WTC11 (cell line): ENCODE measurements around the gene GRPEL2.

Experiments
- SMAD4 ChIP-seq: sonication (generic); formaldehyde crosslinking; IDR thresholded peaks from 2 replicates; pipeline ENCODE4 v1.8.0; 2022; ENCODE audit warnings: mild to moderate bottlenecking, missing genetic modification reagents
- TCF7 ChIP-seq: sonication (generic); formaldehyde crosslinking; IDR thresholded peaks from 2 replicates; pipeline ENCODE4 v1.8.0; 2022; ENCODE audit warnings: mild to moderate bottlenecking, low read depth, missing genetic modification reagents, moderate library complexity
- USF2 ChIP-seq: sonication (generic); formaldehyde crosslinking; IDR thresholded peaks from 2 replicates; pipeline ENCODE4 v1.8.1; 2023; ENCODE audit warnings: mild to moderate bottlenecking, missing genetic modification reagents, moderate library complexity
- ZNF121 ChIP-seq: sonication (generic); formaldehyde crosslinking; IDR thresholded peaks from 2 replicates; pipeline ENCODE4 v1.8.0; 2023; ENCODE audit warnings: missing genetic modification reagents
- TF ChIP-seq, protein P1 (sequence below): fragments of 200-600 bp; IDR thresholded peaks from 2 replicates; pipeline ENCODE4 v1.8.0; 2022; ENCODE audit warnings: antibody characterized with exemption
- TF ChIP-seq, protein P2 (sequence below): sonication (generic); formaldehyde crosslinking; IDR thresholded peaks from 2 replicates; pipeline ENCODE4 v1.8.0; 2022; ENCODE audit warnings: mild to moderate bottlenecking, missing genetic modification reagents
- TF ChIP-seq, protein P3 (sequence below): sonication (generic); formaldehyde crosslinking; IDR thresholded peaks from 2 replicates; pipeline ENCODE4 v1.8.1; 2022; ENCODE audit warnings: low read depth, mild to moderate bottlenecking, moderate library complexity, missing genetic modification reagents, borderline replicate concordance

- TF ChIP-seq, protein P1, sequence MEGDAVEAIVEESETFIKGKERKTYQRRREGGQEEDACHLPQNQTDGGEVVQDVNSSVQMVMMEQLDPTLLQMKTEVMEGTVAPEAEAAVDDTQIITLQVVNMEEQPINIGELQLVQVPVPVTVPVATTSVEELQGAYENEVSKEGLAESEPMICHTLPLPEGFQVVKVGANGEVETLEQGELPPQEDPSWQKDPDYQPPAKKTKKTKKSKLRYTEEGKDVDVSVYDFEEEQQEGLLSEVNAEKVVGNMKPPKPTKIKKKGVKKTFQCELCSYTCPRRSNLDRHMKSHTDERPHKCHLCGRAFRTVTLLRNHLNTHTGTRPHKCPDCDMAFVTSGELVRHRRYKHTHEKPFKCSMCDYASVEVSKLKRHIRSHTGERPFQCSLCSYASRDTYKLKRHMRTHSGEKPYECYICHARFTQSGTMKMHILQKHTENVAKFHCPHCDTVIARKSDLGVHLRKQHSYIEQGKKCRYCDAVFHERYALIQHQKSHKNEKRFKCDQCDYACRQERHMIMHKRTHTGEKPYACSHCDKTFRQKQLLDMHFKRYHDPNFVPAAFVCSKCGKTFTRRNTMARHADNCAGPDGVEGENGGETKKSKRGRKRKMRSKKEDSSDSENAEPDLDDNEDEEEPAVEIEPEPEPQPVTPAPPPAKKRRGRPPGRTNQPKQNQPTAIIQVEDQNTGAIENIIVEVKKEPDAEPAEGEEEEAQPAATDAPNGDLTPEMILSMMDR: no peak
- TF ChIP-seq TCF7 (CRISPR knock-in tag): no peak
- TF ChIP-seq, protein P2, sequence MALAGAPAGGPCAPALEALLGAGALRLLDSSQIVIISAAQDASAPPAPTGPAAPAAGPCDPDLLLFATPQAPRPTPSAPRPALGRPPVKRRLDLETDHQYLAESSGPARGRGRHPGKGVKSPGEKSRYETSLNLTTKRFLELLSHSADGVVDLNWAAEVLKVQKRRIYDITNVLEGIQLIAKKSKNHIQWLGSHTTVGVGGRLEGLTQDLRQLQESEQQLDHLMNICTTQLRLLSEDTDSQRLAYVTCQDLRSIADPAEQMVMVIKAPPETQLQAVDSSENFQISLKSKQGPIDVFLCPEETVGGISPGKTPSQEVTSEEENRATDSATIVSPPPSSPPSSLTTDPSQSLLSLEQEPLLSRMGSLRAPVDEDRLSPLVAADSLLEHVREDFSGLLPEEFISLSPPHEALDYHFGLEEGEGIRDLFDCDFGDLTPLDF (CRISPR knock-in tag): no peak
- TF ChIP-seq SMAD4 (CRISPR knock-in tag): no peak
- TF ChIP-seq, protein P3, sequence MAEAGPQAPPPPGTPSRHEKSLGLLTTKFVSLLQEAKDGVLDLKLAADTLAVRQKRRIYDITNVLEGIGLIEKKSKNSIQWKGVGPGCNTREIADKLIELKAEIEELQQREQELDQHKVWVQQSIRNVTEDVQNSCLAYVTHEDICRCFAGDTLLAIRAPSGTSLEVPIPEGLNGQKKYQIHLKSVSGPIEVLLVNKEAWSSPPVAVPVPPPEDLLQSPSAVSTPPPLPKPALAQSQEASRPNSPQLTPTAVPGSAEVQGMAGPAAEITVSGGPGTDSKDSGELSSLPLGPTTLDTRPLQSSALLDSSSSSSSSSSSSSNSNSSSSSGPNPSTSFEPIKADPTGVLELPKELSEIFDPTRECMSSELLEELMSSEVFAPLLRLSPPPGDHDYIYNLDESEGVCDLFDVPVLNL (CRISPR knock-in tag): no peak
- no peak for TF ChIP-seq USF2 (CRISPR knock-in tag)
- no peak for TF ChIP-seq ZNF121 (CRISPR knock-in tag)
Measured at GRCh38 chr5:149374801-149375200, 29.5 kb downstream of the GRPEL2 start.
